Measurements from ENCODE around the gene LIFR.

DNA sequence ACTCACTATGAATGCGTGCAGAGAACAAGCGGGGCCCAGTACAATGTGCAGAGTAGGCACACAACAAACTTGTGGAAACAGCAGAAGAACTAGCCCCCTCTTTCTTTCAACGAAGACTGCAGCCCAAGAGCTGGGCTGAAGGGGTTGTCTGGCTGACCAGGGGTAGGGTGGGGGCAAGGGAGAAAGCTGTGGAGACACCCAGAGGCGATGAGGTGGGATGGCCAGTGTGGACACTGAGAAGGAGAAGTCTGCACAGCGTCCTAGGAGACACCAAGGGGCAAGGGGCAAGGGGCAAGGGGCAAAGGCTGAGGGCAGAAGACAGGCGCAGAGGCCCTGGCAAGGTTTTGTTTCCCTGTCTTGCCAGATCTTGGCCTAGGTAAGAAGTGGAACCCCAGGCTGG is 62.3 kb downstream of the LIFR start:
- no peak for TF ChIP-seq EZH2 (IDR thresholded peaks at IDR 0.05; ENCODE audit: low read depth)
- TF ChIP-seq, protein P1, sequence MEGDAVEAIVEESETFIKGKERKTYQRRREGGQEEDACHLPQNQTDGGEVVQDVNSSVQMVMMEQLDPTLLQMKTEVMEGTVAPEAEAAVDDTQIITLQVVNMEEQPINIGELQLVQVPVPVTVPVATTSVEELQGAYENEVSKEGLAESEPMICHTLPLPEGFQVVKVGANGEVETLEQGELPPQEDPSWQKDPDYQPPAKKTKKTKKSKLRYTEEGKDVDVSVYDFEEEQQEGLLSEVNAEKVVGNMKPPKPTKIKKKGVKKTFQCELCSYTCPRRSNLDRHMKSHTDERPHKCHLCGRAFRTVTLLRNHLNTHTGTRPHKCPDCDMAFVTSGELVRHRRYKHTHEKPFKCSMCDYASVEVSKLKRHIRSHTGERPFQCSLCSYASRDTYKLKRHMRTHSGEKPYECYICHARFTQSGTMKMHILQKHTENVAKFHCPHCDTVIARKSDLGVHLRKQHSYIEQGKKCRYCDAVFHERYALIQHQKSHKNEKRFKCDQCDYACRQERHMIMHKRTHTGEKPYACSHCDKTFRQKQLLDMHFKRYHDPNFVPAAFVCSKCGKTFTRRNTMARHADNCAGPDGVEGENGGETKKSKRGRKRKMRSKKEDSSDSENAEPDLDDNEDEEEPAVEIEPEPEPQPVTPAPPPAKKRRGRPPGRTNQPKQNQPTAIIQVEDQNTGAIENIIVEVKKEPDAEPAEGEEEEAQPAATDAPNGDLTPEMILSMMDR (conservative IDR thresholded peaks at IDR 0.05) = no peak

All from PC-9 (cell line).